Measurements from ENCODE around the gene ZNF730. TPM values are rescaled to one million over a fixed set of nuclear protein-coding genes. Genes with fewer than 3 reads are reported as not detected.

Gene ZNF730
- total RNA-seq, 6 experiments from 2014 or later: 0.38 to 2.1 (median 1.1) TPM

DNA sequence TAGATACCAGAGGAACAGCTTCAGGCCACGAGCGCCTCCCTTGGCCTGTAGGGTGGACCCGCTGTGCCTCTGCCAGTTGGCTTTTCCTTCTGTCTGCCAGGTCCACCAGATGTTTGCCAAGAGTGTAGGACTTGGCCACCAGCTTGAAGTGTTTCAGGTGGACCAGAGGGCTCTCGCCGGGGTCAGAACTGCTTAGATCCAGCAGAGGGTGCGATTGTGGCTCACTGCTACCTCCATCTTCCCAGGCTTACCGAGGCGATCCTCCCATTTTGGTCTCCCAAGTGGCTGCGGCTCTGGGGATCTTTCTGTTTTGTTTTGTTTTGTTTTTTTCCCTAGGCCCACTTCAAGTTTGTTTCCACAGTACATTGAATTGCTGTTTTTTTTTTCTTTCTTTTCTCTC lies 23.0 kb upstream of the ZNF730 start:
- DNase-seq: no peak
- peaks cover 72% of the 10 kb centered on the region for H3K9me3 Mint-ChIP-seq
- peaks cover 2% of the 10 kb centered on the region; the same call in 1 of the 2 replicates for H3K27me3 Mint-ChIP-seq (ENCODE audit: insufficient read depth)
- H3K36me3 Mint-ChIP-seq (ENCODE audit: low read depth): peaks cover 48% of the 10 kb centered on the region
- H3K27ac Mint-ChIP-seq: no peak overlapping the region
- H3K4me3 Mint-ChIP-seq: no peak overlapping the region
- H3K4me1 Mint-ChIP-seq (ENCODE audit: low read depth): no peaks in the 10 kb centered on the region
- TF ChIP-seq, protein P1, sequence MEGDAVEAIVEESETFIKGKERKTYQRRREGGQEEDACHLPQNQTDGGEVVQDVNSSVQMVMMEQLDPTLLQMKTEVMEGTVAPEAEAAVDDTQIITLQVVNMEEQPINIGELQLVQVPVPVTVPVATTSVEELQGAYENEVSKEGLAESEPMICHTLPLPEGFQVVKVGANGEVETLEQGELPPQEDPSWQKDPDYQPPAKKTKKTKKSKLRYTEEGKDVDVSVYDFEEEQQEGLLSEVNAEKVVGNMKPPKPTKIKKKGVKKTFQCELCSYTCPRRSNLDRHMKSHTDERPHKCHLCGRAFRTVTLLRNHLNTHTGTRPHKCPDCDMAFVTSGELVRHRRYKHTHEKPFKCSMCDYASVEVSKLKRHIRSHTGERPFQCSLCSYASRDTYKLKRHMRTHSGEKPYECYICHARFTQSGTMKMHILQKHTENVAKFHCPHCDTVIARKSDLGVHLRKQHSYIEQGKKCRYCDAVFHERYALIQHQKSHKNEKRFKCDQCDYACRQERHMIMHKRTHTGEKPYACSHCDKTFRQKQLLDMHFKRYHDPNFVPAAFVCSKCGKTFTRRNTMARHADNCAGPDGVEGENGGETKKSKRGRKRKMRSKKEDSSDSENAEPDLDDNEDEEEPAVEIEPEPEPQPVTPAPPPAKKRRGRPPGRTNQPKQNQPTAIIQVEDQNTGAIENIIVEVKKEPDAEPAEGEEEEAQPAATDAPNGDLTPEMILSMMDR (IDR thresholded peaks at IDR 0.05): no peak

DNA sequence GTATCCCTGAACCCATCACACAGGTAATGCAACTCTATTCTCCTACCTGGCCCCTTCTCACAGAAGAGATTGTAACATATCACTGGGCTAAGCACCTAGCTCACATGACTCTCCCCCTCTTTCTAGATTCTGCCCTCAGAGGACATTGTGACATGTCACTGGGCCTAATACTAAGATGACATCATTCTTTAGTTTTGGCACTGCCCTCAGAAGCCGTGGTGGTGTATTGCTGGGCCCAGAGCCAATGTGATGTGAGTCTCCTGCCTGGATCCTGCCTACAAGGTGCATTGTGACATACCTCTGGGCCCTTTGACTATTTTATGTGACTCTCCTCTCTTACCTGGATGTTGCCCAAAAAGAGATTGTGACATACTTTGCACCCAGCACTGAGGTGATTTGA lies 21.4 kb upstream of the ZNF730 start:
- H3K27ac Mint-ChIP-seq: no peak overlapping the region
- no peaks in the 10 kb centered on the region for H3K4me1 Mint-ChIP-seq (ENCODE audit: low read depth)
- TF ChIP-seq, protein P1 (IDR thresholded peaks at IDR 0.05): no peak
- peaks cover 2% of the 10 kb centered on the region; the same call in 1 of the 2 replicates for H3K27me3 Mint-ChIP-seq (ENCODE audit: insufficient read depth)
- H3K36me3 Mint-ChIP-seq (ENCODE audit: low read depth): peaks cover 47% of the 10 kb centered on the region
- peaks cover 65% of the 10 kb centered on the region for H3K9me3 Mint-ChIP-seq
- H3K4me3 Mint-ChIP-seq: no peak overlapping the region
- DNase-seq: no peak

DNA sequence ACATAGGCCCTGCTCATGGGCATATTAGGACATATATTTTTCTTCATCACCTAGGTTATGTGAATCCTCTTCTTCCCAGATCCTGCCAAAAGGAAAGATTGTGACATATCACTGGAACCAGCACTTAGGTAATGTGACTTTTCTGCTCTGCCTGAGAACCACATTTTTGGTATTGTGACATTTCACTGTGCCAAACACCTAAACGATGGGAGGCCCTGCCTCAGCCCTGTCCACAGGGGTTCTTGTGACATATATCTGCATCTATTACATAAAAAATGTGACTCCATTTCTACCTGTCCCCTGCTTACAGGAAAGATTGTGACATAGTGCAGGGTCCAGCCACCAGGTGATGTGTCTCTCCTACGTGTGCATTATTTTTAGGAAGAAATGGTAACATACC lies 18.5 kb upstream of the ZNF730 start:
- Mint-ChIP-seq H3K4me1 (ENCODE audit: low read depth) (no peaks in the 10 kb centered on the region), H3K4me3 (no peak overlapping the region), H3K9me3 (peaks cover 61% of the 10 kb centered on the region), H3K27ac (no peak overlapping the region), H3K27me3 (ENCODE audit: insufficient read depth) (peaks cover 2% of the 10 kb centered on the region; the same call in 1 of the 2 replicates), H3K36me3 (ENCODE audit: low read depth) (peaks cover 40% of the 10 kb centered on the region)
- DNase-seq: no peak
- TF ChIP-seq, protein P1 (IDR thresholded peaks at IDR 0.05): no peak

DNA sequence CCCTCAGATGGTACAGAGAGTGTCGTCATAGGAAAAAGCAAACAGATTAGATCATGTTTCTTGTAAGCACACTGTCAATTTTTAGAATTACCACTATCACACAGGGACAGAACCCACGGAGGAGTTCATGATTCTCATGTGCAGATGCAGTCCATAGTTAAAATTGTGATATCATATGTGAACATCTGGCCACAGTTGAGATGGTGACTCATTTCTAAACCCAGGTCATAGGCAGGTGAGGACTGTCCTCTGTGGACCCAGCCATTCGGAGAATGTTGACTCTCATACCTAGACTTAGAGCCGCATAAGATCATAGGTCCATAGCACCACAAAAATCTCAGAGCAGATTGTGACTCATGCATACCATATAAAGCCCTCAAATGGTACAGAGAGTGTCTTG lies 17.8 kb upstream of the ZNF730 start:
- H3K4me1 Mint-ChIP-seq (ENCODE audit: low read depth): no peaks in the 10 kb centered on the region
- peaks cover 58% of the 10 kb centered on the region for H3K9me3 Mint-ChIP-seq
- H3K27ac Mint-ChIP-seq: no peak overlapping the region
- TF ChIP-seq, protein P1 (IDR thresholded peaks at IDR 0.05): no peak
- DNase-seq: no peak
- H3K36me3 Mint-ChIP-seq (ENCODE audit: low read depth): peaks cover 38% of the 10 kb centered on the region
- peaks cover 2% of the 10 kb centered on the region; the same call in 1 of the 2 replicates for H3K27me3 Mint-ChIP-seq (ENCODE audit: insufficient read depth)
- no peak overlapping the region for H3K4me3 Mint-ChIP-seq

DNA sequence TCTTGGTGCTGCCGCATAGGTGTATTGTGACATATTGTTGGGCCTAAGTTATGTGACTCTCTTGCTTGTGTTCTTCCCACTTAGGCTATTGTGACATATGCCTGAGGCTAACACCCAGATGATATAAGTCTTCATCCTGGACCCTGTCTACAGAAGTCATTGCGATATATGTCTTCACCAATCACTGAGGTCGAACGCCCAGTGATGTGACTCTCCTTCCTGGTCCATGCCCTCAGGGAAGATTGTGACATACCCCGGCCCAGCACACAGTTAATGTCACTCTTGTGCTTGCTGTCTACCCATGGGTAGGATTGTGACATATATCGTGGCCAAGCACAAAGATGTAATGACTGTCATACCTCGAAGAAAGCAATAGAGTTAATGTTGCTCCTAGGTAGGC lies 16.9 kb upstream of the ZNF730 start:
- peaks cover 51% of the 10 kb centered on the region for H3K9me3 Mint-ChIP-seq
- no peaks in the 10 kb centered on the region for H3K4me1 Mint-ChIP-seq (ENCODE audit: low read depth)
- DNase-seq: no peak
- H3K36me3 Mint-ChIP-seq (ENCODE audit: low read depth): peaks cover 32% of the 10 kb centered on the region
- no peak overlapping the region for H3K4me3 Mint-ChIP-seq
- no peak overlapping the region for H3K27ac Mint-ChIP-seq
- TF ChIP-seq, protein P1 (IDR thresholded peaks at IDR 0.05): no peak
- H3K27me3 Mint-ChIP-seq (ENCODE audit: insufficient read depth): peaks cover 2% of the 10 kb centered on the region; the same call in 1 of the 2 replicates

DNA sequence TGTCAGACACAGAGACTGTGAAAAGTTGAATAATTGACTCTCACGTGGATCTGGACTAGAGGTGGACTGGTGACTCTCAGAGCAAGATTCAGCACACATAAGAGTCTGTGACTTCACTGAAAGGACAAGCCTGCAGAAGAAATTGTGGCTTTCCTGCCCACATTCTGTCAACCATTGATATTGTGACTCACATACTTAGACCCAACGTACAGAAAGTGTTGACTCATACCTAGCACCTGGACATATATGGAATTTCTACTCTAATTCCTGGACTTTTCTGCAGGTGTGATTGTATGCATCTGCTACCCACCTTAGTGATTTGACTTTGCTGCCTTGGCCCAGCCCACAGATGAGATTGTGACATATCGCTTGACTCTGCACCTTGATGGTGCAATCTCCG lies 15.6 kb upstream of the ZNF730 start:
- TF ChIP-seq, protein P1 (IDR thresholded peaks at IDR 0.05): no peak
- H3K4me3 Mint-ChIP-seq: no peak overlapping the region
- peaks cover 23% of the 10 kb centered on the region; the same call in 1 of the 2 replicates for H3K36me3 Mint-ChIP-seq (ENCODE audit: low read depth)
- H3K27ac Mint-ChIP-seq: no peak overlapping the region
- H3K9me3 Mint-ChIP-seq: peaks cover 44% of the 10 kb centered on the region
- H3K4me1 Mint-ChIP-seq (ENCODE audit: low read depth): no peaks in the 10 kb centered on the region
- H3K27me3 Mint-ChIP-seq (ENCODE audit: insufficient read depth): peaks cover 2% of the 10 kb centered on the region; the same call in 1 of the 2 replicates
- DNase-seq: no peak
